Heart left ventricle (tissue), 16 donors: ENCODE data around the gene OR2A5. TPM values are rescaled to one million over a fixed set of nuclear protein-coding genes. Genes with fewer than 3 reads are reported as not detected.

ENCODE experiments used
- ATAC-seq, 4 donors: fragments of 200-7000 bp; cut with Tn5 transposase; one replicate each; pipeline ENCODE4 v1.9.1; 2020 to 2022; ENCODE audit warnings: moderate library complexity in 4 of 4, mild to moderate bottlenecking in 3 of 4, moderate number of reproducible peaks in 1 of 4
- DNase-seq, 5 donors: peaks; one replicate each; pipeline ENCODE4 v3.0.0-alpha.2; 2020
- H3K27ac ChIP-seq, 12 donors: fragments of 200-600 bp; sonication (generic) in 4 of 12; one replicate each; pipeline versions ENCODE4 v1.5.0 to v1.8.0; 2016 to 2022; ENCODE audit warnings: mild to moderate bottlenecking in 2 of 12
- H3K27me3 ChIP-seq, 9 donors: fragments of 200-600 bp; sonication (generic) in 2 of 9; one replicate each; pipeline versions ENCODE4 v1.5.1 to v1.8.0; 2016 to 2022; ENCODE audit warnings: mild to moderate bottlenecking in 3 of 9
- H3K36me3 ChIP-seq, 9 donors: fragments of 200-600 bp; sonication (generic) in 2 of 9; one replicate each; pipeline versions ENCODE4 v1.5.0 to v1.8.0; 2018 to 2022; ENCODE audit warnings: mild to moderate bottlenecking in 2 of 9
- H3K4me1 ChIP-seq, 12 donors: fragments of 200-600 bp; sonication (generic) in 4 of 12; one replicate each; pipeline versions ENCODE4 v1.5.0 to v1.8.0; 2016 to 2022; ENCODE audit warnings: mild to moderate bottlenecking in 3 of 12
- H3K4me3 ChIP-seq, 12 donors: fragments of 200-600 bp; sonication (generic) in 4 of 12; one replicate each; pipeline versions ENCODE4 v1.5.0 to v1.8.0; 2017 to 2022; ENCODE audit warnings: mild to moderate bottlenecking in 9 of 12, moderate library complexity in 4 of 12
- H3K9me3 ChIP-seq, 12 donors: fragments of 200-600 bp; sonication (generic) in 4 of 12; one replicate each; pipeline versions ENCODE4 v1.5.0 to v1.8.0; 2016 to 2022; ENCODE audit warnings: mild to moderate bottlenecking in 1 of 12
- CTCF ChIP-seq, 12 donors: fragments of 200-600 bp; sonication (generic) in 4 of 12; IDR thresholded peaks; one replicate each; pipeline versions ENCODE4 v1.5.0 to v1.8.0; 2018 to 2022; ENCODE audit warnings: antibody characterized with exemption in 12 of 12, mild to moderate bottlenecking in 5 of 12
- POLR2A ChIP-seq, 2 donors: fragments of 450-650 bp; IDR thresholded peaks; one replicate each; pipeline ENCODE4 v1.6.1; 2017; ENCODE audit warnings: antibody characterized with exemption in 2 of 2, mild to moderate bottlenecking in 2 of 2, moderate library complexity in 2 of 2
- WGBS, 4 donors: extraction: QIAGEN DNeasy Blood & Tissue Kit in 2 of 4; methylation state at CpG; one replicate each; pipeline versions ENCODE4 v1.1.5 to v1.1.7; 2013 to 2018; 5-methylcytosine and 5-hydroxymethylcytosine counted together
- intact Hi-C, 10 donors: fragments of 100-400 bp; cut with DNase I; formaldehyde crosslinking; loops; one replicate each; pipeline versions ENCODE4 v1.11.1 to v1.14.2; 2022
- polyA plus RNA-seq, 2 donors: library from polyadenylated mRNA; stranded (reverse); fragments of 200-250 nt; gene quantifications; one replicate each; pipeline ENCODE4 v1.2.3, GENCODE V29; 2013
- total RNA-seq, 9 donors: library from RNA; depleted of rRNA in 2 of 9; stranded (reverse); fragments of >200 nt in 2 of 9; fragmentation: NEBNext Ultra II Directional in 3 of 9; extraction: Animal tissue kit (Norgen Biotek cat#: 25700) in 3 of 9; gene quantifications; one replicate each; pipeline versions ENCODE4 v1.1.0 to v1.2.4, GENCODE V29; 2016 to 2023
- donor health status: ischemic (EF 13 %, LVEDD 7.1; RV severe dilation, severe dysfunction).
- donor health status: healthy with polysubstance abuse.
- donor health status: DM: no; HTN: yes; CAD: no.
- donor health status: DM: no; HTN: no; CAD: no.
- donor health status: ischemic (EF 25% LVEDD 6.9; RV normal size, moderate dysfunction).
- donor health status: ischemic (EF 25% LVEDD 5.7; RV mildly dilated, moderate dysfunction).
- donor health status: healthy.
- donor health status: DM: yes; HTN: yes; CAD: no.
- donor health status: ischemic (EF 35%, LVEDD 5.7; RV mildly dilated, moderate dysfunction).
- donor health status: nonischemic (EF 11% LVEDD 7.7; RV severe dilation, severe dysfunction).
- donor health status: DM: yes; HTN: yes; CAD: no.
- donor health status: PGD.
- donor health status: ischemic (EF 29% LVEDD 5.4; RV normal size, mild dysfunction).
- donor health status: nonischemic (EF 23%, LVEDD 6.1; RV moderate dilation, normal function).

OR2A5 gene
- total and polyA plus RNA-seq, 11 donors = not detected

DNA sequence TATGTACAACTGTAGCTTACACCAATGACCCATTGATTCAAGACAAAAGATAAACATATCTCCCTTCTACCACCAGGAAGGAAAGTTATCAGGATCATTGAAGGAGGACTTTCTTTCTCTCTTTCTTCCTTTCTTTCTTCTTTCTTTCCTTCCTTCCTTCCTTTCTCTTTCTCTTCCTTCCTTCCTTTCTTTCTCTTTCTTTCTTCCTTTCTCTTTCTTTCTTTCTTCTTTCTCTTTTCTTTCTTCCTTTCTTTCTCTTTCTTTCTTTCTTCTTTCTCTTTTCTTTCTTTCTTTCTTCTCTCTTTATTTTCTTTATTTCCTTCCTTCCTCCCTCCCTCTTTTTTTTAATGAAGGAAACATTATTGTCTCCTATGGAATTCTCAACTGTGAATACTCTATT is 50.0 kb downstream of the OR2A5 start:
- intact Hi-C loops = no loop called here
- ATAC-seq (no peak), DNase-seq (no peak)
- Histone ChIP-seq H3K27me3 (no peaks in the 10 kb centered on the region), H3K36me3 (no peaks in the 10 kb centered on the region), H3K27ac (no peak overlapping the region), H3K4me3 (no peak overlapping the region), H3K9me3 (peaks cover 0 to 5% (median 0%) of the 10 kb centered on the region in 12 donors), H3K4me1 (no peaks in the 10 kb centered on the region)
- TF ChIP-seq POLR2A (IDR thresholded peaks at IDR 0.05) (no peak), CTCF (IDR thresholded peaks at IDR 0.05) (no peak)

- H3K4me1 ChIP-seq = no peaks in the 10 kb centered on the region
- H3K27me3 ChIP-seq = no peaks in the 10 kb centered on the region
- 47 to 64% (median 53%) methylated on average over 3 of the region's 3 CpGs for WGBS, 4 donors
- intact Hi-C loops = no loop called here
- DNase-seq (no peak), ATAC-seq (no peak)
- H3K9me3 ChIP-seq = peaks cover 0 to 5% (median 0%) of the 10 kb centered on the region in 12 donors
- no peak overlapping the region for H3K4me3 ChIP-seq
- H3K36me3 ChIP-seq = no peaks in the 10 kb centered on the region
- H3K27ac ChIP-seq = no peak overlapping the region
- no peak for TF ChIP-seq CTCF (IDR thresholded peaks at IDR 0.05)
- no peak for TF ChIP-seq POLR2A (IDR thresholded peaks at IDR 0.05)
These were observed 51.9 kb downstream of the OR2A5 start for GRCh38 chr7:144100607-144101006.

- Histone ChIP-seq H3K4me1 (no peaks in the 10 kb centered on the region), H3K9me3 (peaks cover 0 to 5% (median 0%) of the 10 kb centered on the region in 12 donors), H3K4me3 (no peak overlapping the region), H3K27me3 (no peaks in the 10 kb centered on the region), H3K36me3 (no peaks in the 10 kb centered on the region), H3K27ac (no peak overlapping the region)
- DNase-seq = no peak
- no peak for ATAC-seq
- intact Hi-C loops = no loop called here
- no peak for TF ChIP-seq POLR2A (IDR thresholded peaks at IDR 0.05)
- TF ChIP-seq CTCF (IDR thresholded peaks at IDR 0.05) = no peak
These were observed 53.3 kb downstream of the OR2A5 start for GRCh38 chr7:144102041-144102440.

- H3K4me1 ChIP-seq = no peaks in the 10 kb centered on the region
- no peaks in the 10 kb centered on the region for H3K27me3 ChIP-seq
- DNase-seq (no peak), ATAC-seq (no peak)
- no peak overlapping the region for H3K4me3 ChIP-seq
- no peaks in the 10 kb centered on the region for H3K9me3 ChIP-seq
- intact Hi-C loops = no loop called here
- TF ChIP-seq POLR2A (IDR thresholded peaks at IDR 0.05) (no peak), CTCF (IDR thresholded peaks at IDR 0.05) (no peak)
- no peaks in the 10 kb centered on the region for H3K36me3 ChIP-seq
- H3K27ac ChIP-seq = no peak overlapping the region
These were observed 56.5 kb downstream of the OR2A5 start for GRCh38 chr7:144105211-144105610.

Other genes starting within 250 kb of the OR2A5 start
- 10 to 100 TPM; 31.4 to 71.1 (median 58.0) TPM for gene TCAF1, start 146.8 kb upstream of the OR2A5 start, total RNA-seq
- 10 to 100 TPM; 16.9 to 17.6 TPM for gene TCAF1, start 146.8 kb upstream of the OR2A5 start, polyA plus RNA-seq
- gene OR2F2, start 113.7 kb upstream of the OR2A5 start, total RNA-seq = not detected
- not detected for gene OR2F2, start 113.7 kb upstream of the OR2A5 start, polyA plus RNA-seq
- gene OR2F1, start 94.1 kb upstream of the OR2A5 start, total RNA-seq = not detected
- gene OR2F1, start 94.1 kb upstream of the OR2A5 start, polyA plus RNA-seq = not detected
- not detected for gene OR6B1, start 48.6 kb upstream of the OR2A5 start, total RNA-seq
- gene OR6B1, start 48.6 kb upstream of the OR2A5 start, polyA plus RNA-seq = not detected
- not detected for gene OR2A25, start 20.9 kb downstream of the OR2A5 start, total RNA-seq
- gene OR2A25, start 20.9 kb downstream of the OR2A5 start, polyA plus RNA-seq = not detected
- gene OR2A12, start 37.3 kb downstream of the OR2A5 start, total RNA-seq = not detected
- gene OR2A12, start 37.3 kb downstream of the OR2A5 start, polyA plus RNA-seq = not detected
- gene OR2A2, start 60.6 kb downstream of the OR2A5 start, total RNA-seq = not detected
- not detected for gene OR2A2, start 60.6 kb downstream of the OR2A5 start, polyA plus RNA-seq
- gene OR2A14, start 74.2 kb downstream of the OR2A5 start, total RNA-seq = not detected
- gene OR2A14, start 74.2 kb downstream of the OR2A5 start, polyA plus RNA-seq = not detected
- 1 to 10 TPM in 2 of 9 donors, under 1 TPM in 3, not detected in 4; 0.08 to 2.6 (median 0.25) TPM for gene CTAGE4, start 134.5 kb downstream of the OR2A5 start, total RNA-seq
- gene CTAGE4, start 134.5 kb downstream of the OR2A5 start, polyA plus RNA-seq = under 1 TPM; 0.03 to 0.27 TPM
- 1 to 10 TPM in 3 of 9 donors, under 1 TPM in 4, not detected in 2; 0.27 to 4.2 (median 0.60) TPM for gene ARHGEF35, start 146.9 kb downstream of the OR2A5 start, total RNA-seq
- gene ARHGEF35, start 146.9 kb downstream of the OR2A5 start, polyA plus RNA-seq = under 1 TPM; 0.47 to 0.95 TPM
- gene OR2A42, start 190.7 kb downstream of the OR2A5 start, total RNA-seq = not detected
- not detected for gene OR2A42, start 190.7 kb downstream of the OR2A5 start, polyA plus RNA-seq
- 1 to 10 TPM in 1 of 9 donors, under 1 TPM in 7, not detected in 1; 0.23 to 4.4 (median 0.48) TPM for gene OR2A7, start 215.8 kb downstream of the OR2A5 start, total RNA-seq
- gene OR2A7, start 215.8 kb downstream of the OR2A5 start, polyA plus RNA-seq = under 1 TPM; 0.19 TPM
- gene CTAGE8, start 220.3 kb downstream of the OR2A5 start, total RNA-seq = under 1 TPM in 2 of 9 donors, not detected in 7; 0.13 to 0.51 TPM
- under 1 TPM in 1 of 2 donors, not detected in 1; 0.07 TPM for gene CTAGE8, start 220.3 kb downstream of the OR2A5 start, polyA plus RNA-seq